HG03439 (cell line): ENCODE results near the gene FAM227B.
"Not testable (repeated sequence)": the region's sequence is repeated elsewhere in the genome, so short reads cannot be mapped to it uniquely, and the experiment has no call there.

ENCODE experiments used
- ATAC-seq: cut with Tn5 transposase; IDR thresholded peaks from one replicate; pipeline ENCODE4 v1.9.1; 2021; ENCODE audit warnings: mild to moderate bottlenecking, moderate library complexity; ENCODE audit not compliant: unreplicated experiment

FAM227B gene, protein sequence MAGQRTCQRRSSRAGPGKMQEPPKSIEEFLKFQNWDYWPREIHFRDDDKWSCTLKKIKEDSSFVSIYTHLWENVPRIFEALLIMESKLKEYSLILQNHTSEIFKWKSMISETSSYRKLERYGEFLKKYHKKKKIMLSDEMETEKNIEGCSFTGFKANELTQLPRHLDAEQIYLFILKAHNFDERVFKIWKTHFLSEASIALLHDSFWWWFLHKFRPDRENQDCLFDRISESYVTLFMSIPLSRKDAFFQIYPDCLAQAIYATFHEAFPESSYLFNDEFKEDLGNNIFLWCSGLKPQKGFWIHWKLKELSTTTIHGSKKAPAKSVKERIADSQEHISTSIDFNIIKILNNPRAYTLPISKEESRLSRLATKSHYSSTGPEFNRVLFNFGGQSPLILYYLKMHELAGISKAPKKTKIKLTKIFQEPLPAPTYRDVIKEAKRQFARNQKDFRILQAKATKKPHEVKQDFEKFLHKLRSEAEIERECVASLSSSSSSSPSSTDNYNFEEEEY

DNA sequence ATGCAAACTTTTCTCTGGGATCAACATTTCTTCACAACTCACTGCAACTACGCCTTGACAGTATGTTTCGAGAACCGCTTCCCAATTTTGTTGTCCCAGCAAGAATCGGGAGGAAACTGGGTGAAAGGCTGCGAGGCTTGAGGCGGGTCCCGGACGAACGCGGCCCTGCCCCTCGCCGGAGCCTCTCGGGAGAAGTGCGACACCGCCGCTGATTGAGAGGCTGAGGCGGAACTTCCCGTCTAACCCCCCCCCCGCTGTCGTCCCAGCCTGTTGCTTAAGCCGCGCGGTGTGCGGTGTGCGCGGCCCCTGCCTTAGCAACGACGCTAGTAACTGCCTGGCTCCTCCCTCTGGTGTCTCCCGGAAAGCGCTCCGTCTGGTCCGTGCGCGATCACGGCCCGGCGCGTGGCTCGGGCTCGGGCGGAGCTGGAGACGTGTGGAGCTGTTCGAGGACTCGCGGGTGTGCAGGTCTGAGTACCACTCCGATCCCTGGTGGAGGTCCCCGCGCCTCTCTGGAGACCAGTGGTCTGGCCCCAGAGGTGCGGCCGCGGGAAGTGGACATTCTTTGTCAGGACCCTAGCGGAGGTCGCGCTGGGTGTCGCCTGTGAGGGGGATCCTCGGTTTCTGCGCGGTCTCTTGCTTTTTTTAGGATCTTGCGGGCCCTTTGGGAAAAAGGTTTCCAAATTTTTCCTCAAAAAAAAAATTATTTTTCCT lies at the start of gene FAM227B, which contains the start of gene DTWD1:
TSS of gene FAM227B (minus strand) at position 161 of the 711 bp plus-strand sequence. CDS start 5,647 bp downstream, outside the sequence.
TSS of gene DTWD1 (plus strand) at position 391 of the 711 bp plus-strand sequence. CDS start 4,120 bp downstream, outside the sequence.
- ATAC-seq: peak; percentile 99

DNA sequence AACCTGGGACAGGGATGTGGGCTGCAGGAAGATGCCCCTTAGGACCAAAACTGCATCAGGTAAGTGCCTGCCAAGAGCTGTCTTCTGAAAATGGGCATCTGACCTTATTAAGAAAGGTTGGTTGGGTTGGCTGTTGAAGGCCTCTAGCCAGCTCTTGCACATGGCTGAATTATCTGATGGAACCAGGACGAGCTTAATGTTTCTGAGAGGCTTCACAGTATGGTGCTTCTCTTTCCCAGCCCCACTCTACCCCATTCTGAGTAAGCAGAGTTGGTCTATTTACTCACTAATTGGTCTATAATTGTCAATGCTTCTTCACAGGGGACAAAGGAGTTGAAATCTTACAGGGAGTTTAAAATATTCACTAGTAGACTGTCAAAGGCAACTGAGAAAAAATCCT lies 48.7 kb upstream of the FAM227B start:
- no peak for ATAC-seq

DNA sequence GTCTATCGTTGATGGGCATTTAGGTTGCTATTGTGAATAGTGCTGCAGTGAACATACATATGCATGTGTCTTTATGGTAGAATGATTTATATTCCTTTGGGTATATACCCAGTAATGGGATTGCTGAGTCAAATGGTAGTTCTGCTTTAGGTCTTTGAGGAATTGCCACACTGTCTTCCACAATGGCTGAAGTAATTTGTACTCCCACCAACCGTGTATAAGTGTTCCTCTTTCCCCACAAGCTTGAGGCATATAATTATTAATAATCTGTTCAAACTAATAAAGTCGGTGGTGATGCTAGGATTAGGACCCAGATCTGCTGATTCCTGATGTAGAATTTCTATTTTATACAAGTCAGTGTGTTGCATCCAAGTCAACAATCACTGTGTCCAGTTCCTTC lies 45.9 kb upstream of the FAM227B start:
- ATAC-seq: not testable (repeated sequence)

DNA sequence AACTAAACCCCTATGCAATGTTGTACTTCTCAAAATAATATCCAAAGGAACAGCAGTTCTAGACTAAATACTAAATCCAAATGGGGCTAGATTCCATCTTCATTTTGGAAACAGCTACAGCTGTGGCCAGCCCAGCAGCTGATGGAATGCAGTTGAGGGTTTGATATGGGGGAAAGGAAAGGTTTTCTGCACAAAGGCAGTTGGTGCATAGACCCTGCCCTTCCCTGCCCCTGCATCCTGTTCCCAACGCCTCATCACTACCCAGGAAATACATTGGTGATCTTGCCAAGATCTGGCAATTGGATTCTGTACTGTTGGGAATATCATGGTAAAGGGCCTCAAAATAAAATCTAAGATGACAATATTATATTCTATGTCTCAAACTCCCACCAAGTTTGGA lies 44.1 kb upstream of the FAM227B start:
- no peak for ATAC-seq

DNA sequence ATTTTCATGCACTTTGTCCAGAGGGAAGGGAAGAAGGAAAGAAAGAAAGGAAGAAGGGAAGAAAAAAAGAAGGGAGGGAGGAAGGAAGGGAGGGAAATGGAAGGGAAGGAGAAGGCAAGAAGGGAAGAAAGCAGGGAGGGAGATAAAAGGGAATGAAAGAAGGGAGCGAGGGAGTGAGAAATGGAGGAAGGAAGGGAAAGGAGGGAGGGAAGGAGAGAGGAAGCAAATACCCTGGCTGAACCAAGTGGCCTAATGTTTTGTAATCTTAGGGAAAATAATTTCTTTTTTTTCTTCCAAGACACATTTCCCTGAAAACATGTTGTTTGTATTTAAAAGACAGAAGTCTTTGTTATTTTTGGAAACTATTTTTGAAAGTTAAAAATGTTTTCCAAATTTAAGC lies 36.1 kb upstream of the FAM227B start:
- no peak for ATAC-seq

DNA sequence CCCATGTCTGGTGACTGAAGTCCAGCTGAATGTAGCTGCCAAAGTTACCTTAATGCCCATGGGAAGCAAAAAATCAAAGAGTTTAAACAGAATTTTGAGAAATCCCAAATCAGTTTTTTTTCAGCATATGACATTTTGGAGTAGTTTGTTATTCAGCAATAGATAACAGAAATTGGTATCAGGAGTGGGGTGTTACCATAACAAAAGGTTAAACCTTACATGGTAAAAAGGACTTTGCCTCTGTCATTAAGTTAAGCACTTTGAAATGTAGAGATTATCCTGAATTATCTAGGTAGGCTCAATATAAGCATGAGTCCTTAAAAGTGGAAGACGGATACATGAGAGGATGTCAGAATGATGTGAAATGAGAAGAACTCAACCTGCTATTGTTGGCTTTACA lies 32.3 kb upstream of the FAM227B start:
- ATAC-seq: no peak

DNA sequence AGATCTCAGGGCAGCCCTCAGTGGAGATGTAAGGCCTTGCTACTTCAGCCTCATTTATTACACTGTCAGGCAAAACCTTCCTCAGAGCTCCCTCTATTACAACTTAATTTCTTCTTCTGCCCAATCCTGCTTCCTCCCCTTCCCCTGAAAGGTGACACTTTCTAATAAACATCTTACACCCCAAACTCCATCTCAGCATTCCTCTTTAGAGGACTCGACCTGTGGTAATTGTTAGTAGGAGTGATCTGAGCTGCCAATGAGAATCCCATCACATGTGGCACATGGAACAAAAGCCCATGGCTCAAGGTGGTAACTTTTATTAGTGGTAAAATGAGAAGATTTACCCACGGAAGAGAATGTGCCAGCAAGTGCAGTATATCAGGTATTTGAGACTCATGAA lies 30.1 kb upstream of the FAM227B start:
- no peak for ATAC-seq

DNA sequence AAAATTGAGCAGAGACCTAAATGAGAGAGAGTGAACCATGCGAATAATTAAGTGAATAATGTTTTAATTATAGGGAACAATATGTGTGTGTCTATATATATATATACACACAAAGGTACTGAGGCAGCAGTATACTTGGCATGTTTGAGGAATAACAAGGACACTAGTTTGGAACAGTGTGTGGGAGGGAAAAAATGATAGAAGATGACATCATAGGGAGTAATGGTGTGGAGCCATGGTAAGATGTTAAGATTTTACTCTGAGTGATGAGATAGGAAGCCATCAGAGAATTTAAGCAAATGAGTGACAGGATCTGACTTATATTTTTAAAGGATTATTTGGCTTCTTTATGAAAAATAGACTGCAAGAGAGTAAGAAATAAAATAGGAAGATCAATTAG lies 29.4 kb upstream of the FAM227B start:
- ATAC-seq: no peak

DNA sequence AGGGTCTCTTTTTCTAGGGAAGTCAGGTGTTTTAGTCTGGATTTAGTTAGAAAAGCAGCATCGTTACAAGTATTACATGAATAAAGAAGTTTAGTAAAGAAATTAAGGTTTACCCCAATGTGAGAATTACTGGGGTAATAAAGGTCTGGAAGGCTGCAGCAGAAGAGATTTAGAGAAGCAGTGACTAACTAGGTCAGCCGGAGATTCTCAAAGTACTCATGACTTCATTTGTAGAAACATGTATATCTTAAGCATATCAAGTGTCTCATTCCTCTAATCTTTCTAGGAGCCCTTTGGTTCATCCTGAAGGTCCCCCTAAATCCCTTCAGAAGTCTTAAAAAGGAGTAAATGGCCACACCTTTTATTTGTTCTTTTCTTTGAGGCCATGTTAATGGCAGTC lies 26.3 kb upstream of the FAM227B start:
- no peak for ATAC-seq

DNA sequence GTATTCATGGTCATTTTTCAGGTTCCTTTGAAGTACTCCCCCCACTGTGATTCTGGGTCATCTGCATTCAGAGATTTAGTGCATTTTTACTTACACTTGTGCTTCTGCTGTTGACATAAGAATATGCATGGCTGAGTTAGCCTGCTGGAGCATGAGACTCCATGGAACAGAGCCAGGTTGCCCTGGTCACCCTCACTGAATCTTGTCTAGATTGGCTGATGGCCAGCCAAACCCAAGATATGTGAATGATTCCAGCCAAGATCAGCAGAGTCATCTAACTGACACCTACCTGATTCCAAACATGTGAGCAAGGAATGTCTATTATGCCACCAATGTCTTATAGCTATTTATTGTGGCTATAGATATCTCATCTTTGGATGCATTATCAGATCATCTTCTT lies 25.3 kb upstream of the FAM227B start:
- no peak for ATAC-seq

DNA sequence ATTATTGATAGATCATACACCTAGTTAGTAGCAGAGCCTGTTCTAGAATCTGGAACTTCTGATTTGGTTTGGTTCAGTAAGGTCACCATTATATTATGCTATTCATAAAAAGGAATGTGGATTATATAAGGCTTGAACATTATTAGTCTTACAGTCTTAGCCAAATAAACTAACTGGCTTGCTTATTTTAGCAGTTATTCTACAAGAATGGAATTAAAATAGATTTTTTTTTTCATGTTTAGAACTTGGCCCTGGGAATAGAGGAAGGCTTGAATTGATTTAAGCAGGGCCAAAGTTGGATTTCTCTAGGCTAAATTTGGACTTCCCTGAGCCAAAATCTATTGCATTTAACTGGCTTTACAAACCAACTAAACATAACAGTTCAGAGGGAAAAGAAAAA lies 24.7 kb upstream of the FAM227B start:
- ATAC-seq: no peak

DNA sequence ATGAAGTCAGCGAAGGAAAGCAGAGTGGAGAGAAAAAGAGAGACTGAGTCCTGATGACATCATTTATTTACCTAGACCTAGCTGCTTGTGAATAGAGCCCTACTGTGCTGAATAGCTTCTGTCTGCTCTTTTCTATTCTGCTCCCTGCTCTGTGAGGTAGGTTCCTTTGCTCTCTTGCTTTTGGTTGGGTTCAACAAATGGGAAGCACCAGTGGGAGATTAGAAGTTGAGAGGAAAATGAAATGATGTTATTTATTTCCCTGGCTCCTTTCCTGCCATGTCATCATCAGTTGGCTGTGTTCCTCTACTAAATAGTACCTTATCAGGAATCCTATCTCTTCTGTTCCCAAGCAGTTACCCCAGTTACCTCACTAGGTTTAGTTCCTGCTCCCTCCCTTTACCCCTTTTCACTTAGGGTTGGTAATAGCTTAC lies 23.8 kb upstream of the FAM227B start:
- ATAC-seq: no peak

DNA sequence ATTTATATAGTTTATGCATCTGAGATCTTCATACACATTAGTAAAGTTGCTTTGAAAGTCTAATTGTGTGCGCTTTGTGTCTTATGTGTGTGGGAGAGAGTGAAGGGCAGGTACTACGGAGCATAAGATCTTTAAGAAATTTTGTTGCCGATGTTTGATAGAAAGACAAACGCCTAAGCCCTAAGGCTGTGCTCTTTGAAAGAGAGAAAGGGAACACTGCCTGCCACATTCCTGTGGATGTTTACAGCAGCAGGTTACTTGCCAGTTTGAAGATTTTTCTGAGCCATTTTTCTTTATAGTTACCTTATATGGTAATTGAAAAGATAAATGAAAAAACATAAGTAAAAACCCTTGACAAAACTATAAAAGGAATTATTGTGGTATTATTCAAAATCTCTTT lies 17.2 kb upstream of the FAM227B start:
- no peak for ATAC-seq

DNA sequence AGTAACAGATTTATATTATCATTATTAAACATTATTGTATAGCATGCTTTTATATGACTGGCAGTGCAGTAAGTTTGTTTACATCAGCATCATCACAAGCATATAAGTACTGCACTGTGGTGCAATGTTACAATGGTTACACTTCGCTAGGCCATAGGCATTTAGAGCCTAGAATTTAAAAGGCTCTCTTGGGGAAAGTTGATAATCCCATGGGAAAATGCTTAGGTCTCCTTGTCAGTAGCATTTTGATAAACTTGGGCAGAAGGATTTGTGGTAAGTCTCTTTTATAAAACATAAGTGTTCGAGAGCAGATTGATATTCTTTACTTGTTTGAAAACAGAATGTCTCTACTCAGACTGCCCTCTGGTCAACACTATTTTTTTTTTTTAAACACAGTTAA lies 7.8 kb upstream of the FAM227B start:
- ATAC-seq: no peak

DNA sequence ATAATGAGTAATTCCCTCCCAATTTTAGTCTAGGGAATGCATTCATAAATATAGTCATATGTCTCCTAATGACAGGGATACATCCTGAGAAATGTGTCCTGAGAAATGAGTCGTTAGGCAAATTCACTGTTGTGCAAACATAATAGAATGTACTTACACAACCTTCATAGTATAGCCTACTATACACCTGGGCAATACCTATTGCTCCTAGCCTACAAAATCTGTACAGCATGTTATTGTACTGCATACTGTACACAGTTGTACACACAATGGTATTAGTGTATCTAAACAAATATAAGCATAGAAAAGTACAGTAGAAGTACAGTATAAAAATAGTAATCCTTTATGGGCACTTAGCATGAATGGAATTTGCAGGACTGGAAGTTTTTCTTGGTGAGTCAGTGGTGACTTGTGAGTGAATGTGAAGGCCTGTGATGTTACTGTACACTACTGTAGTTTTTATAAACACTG lies 6.8 kb upstream of the FAM227B start:
- no peak for ATAC-seq

DNA sequence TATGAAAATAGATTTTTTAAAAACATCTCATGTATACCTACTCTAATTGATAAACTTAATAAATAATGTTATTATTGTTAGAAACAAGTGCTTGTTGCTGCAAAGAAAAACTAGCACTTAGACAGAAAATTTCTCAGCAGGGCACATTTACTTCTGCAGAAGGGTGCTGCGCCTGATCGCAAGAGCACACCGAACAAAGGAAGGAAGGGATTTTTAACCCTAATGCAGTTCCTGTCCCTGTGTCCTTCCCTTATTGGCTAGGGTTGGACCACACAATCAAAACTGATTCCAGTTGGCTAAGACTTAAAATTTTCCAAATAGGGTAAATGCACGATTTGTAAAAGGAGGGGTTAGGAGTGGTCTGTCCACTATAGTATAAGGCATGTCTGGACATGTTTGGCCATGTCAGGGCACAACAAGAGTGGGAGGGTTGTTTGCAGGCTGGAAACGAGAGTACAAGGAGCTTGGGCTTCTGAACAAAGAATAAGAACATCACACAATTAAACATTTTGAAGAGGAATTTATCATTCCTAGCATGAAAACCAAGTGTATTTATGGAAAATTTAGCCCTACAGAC lies 4.9 kb upstream of the FAM227B start:
- no peak for ATAC-seq

DNA sequence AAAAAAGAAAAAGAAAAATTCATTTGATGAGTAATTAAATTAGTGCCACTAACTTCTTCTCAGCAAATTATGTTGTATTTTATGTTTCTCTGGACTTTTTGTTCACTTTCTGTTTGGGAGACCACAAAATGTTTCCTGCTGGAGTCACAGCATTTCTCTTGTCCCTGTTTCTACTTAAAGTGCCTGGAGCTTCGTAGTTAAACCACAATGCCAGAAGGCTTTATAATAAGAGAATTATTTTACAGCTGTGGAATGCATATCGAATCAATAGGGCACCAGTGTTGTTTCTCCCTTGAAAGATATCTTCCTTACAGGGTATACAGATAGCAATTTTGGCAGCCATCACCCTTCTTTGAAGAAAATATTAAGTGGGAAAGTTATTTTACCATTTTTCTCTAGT lies 3.4 kb upstream of the FAM227B start:
- ATAC-seq: no peak

DNA sequence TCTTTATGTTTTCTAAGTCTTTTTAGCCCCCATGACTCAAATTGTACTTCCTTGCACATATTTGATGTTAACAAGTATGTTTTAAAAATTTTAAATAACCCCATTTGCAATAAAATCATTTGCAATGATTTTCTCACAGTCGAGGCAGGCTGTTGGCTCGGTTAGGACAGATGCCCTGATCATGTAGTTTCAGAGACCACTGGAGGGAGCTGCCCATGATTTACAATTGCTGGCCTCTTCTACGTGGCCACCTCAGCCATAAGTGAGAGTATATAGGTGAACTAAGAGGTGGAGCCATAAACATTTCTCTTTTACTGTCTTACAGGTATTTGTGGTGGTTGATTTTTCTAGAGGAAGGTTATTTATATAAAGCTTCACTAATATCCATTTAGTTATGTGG lies 1.9 kb upstream of the FAM227B start:
- ATAC-seq: no peak

DNA sequence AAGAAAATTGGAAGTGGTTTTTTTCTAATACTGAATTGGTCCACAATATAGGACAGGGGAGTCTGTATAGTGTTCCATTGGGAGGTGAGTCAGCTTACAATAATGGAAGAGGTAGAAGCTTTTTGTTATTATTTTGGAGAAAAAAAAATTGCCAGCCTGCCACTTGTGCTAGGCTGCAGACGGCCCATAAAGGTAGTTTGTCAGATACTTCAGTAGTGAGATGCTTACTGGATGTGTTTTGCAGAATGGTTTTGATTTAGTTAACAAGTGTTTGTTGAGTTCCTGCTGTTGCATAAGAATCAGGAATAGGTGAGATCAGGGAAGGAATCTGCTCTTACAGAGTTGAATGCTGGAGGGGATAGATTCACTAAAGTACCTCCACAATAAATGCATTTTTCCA lies 1.3 kb upstream of the FAM227B start:
- no peak for ATAC-seq

DNA sequence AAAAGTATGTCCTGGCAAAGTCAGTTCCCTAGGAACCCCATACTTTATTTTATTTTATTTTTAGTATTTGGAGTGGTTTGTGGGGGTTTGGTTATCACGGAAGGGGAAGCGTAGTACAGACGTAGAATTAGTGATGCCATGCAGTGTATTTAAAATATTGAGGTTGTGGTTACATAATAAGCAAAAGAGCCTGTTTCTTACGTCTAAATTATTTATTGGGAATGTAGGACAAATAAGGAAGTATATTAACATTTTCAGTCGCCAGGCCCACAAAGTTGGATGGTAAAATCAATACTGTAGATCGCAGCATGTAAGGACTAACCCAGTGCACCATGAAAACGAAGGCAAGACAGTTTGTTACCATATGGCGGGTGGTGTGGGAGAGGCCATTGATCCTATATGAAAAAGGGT lies 788 bp upstream of the FAM227B start:
- ATAC-seq: no peak

DNA sequence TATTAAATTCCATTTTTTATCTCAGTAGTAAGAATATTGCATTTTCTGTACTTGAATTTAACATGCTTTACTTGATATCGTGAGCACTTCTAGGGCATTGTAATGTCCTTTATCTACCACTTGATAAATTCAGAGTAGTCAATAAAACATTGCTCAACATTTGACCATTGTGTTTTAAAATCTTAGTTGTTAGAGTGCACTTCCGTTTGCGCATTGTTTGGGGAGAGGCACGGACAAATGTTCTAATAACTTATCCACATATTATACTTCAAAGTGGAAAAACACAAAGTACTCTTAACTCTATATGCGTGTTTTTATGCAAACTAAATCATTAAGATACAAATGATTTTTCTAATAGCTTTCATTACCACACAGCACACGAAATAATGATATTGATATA lies 419 bp downstream of the FAM227B start:
- ATAC-seq: no peak

DNA sequence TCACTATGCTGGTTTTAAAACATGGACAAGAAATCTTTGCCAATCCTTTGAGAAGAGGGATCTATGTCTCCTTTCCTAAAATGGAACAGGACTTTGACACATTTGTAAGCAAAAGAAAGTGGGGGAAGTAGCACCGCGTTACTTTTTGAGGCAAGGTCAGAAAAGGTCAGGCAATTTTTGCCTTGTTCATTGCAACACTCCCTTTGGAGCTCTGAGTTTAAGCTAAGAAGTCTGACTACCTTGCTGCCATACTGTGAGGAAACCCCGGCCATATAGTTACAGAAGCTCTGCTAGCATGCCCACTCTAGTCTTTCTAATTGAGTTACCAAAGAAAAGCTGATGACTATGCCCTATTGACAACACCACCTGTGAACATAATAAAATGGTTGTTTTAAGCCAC lies 1.4 kb downstream of the FAM227B start:
- ATAC-seq: no peak
